Loucy (cell line): ENCODE results near the gene AGAP3.

ENCODE experiments used
- CTCF ChIP-seq: fragments of 200-600 bp; sonication (generic); conservative IDR thresholded peaks from 2 replicates; pipeline ENCODE4 v1.5.1; 2014; ENCODE audit warnings: mild to moderate bottlenecking, antibody characterized with exemption, low read length
- EZH2phosphoT487 ChIP-seq: fragments of 200-600 bp; IDR thresholded peaks from 2 replicates; pipeline ENCODE4 v1.6.1; 2018; ENCODE audit warnings: antibody characterized with exemption, mild to moderate bottlenecking, moderate library complexity, borderline replicate concordance

DNA sequence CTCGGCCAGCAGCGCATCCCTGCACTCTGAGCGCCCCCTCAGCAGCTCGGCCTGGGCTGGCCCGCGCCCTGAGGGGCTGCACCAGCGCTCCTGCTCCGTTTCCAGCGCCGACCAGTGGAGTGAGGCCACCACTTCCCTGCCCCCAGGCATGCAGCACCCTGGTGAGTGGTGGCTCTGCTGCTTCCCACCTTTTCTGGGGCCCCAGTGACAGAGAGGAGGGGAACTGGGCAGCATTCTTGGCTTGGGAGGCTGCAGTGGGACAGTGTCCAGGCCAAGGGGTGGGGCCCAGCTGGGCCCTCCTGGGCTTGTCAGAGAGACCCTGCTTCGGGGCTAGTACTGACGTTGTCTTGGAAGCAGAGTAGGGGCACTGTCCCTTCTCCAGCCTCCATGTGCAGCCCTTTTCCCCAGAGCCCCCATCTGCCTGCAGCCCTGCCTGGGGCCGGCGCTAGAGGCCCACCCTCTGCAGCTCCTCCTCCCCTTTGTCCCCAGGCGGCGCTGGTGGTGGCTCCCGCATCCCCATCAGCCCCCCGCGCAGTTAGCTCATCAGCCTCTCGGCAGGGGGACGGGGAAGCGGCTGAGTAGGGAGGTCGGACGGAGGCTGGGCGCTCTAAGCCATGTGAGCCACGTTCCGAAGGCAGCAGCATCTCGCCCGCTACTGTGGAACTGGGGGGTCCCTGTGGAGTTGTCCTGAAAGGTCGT lies 52.0 kb downstream of the AGAP3 start:
- TF ChIP-seq CTCF = no peak
- no peak for TF ChIP-seq EZH2phosphoT487
